Skeletal muscle cell (primary cell): ENCODE results near the gene ELP2.
"Not testable (repeated sequence)": the region's sequence is repeated elsewhere in the genome, so short reads cannot be mapped to it uniquely, and the experiment has no call there.

Experiments used
- DNase-seq: peaks from one replicate; pipeline ENCODE4 v3.0.0-alpha.2; 2010; ENCODE audit warnings: low read depth
- H3K4me3 ChIP-seq: 2 replicates; pipeline ENCODE4 v1.5.1; 2011; ENCODE audit warnings: low read depth, mild to moderate bottlenecking, control low read depth, low read length, moderate library complexity

The ELP2 gene

DNA sequence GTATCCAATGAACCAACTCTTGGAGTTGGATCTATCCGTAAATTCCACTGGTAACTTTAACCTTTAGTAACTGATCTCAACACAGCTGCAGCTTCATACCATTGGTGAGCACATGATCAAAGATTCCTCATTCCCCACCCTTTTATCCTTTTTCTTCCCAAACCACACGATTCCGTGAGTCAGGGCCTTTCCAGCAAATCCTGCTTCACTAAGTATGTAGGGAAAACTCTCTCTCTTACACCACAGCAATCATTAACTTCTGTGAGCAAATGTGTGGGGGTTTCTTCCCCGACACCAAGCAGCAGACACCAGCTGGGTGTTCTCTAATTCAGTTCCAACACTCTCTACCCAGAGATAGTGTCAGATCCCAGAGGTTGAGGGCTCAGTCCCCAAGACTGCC lies 23.5 kb downstream of the ELP2 start:
- H3K4me3 ChIP-seq, result no peak overlapping the region
- peak; percentile 32 for DNase-seq

GRCh38 chr18:36153771-36154170 lies 24.1 kb downstream of the ELP2 start:
- H3K4me3 ChIP-seq, result no peak overlapping the region
- DNase-seq, result no peak

GRCh38 chr18:36155851-36156757 lies 26.4 kb downstream of the ELP2 start:
- no peak overlapping the region for H3K4me3 ChIP-seq
- no peak for DNase-seq

DNA sequence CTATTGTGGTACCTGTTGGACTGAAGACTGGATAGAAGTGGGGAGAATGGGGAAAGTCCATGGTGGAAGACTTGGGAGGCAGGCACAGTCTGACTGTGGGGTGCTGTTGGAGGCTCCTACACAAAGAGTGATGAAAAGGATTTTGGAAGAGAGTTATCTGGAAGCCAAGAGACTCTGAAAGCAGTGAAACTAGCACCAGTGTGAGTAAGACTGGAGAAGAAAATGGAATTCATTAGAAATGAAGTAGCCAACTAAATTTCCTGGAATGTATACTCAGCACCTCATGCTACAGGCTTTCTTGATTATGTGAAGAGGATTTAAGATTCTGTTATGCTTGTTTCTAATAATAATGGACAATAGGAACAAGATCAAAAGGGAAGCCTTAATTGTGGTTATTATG lies 27.7 kb downstream of the ELP2 start:
- no peak overlapping the region for H3K4me3 ChIP-seq
- DNase-seq, result no peak

DNA sequence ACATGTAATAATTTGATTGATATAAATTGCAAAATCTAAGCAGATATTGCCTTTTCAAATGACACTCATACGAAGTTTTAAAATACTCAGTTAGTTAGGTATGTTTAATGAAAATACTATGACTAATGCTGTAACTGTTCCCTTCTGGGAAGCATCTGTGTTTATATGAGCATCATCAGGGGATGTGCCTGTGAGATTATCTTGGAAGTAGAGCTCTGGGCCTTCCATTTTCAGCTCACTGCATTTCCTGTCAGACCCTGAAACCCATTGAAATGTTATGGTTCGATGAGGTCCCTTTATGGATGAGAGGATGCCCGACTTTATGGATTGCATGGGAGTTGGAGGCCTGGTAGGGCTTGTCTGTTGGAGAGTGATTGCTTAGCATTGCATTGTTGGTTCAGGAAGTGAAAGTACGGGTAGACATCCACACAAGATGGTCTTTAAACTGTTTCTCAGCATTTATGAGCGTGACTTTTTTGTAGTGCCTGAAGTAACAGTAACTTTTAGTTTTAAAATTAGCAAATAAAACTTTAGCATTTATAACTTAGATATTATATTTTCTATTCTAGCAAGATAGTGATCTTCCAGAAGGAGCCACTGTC lies 28.7 kb downstream of the ELP2 start:
- DNase-seq, result peak; percentile 57
- H3K4me3 ChIP-seq, result no peak overlapping the region

DNA sequence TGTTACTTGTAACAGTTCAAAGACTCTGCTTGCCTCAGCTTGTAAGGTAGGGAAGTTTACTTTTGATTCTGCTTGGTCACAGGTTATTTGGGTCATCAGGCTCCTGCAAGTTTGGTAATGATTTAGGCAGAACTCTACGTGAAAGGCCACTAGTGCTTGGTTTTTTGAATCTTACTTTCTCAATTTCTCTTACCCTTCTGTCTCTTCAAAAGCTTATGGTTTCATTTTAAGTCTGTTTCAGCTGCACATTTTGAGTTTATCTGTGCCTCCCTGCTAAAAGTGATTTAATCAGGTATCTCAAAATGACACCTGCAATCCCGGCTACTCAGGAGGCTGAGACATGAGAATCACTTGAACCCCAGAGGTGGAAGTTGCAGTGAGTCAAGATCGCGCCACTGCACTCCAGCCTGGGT lies 31.3 kb downstream of the ELP2 start:
- no peak overlapping the region for H3K4me3 ChIP-seq
- DNase-seq, result no peak

- no peak overlapping the region for H3K4me3 ChIP-seq
- no peak for DNase-seq
These were observed 33.3 kb downstream of the ELP2 start for GRCh38 chr18:36162981-36163380.

DNA sequence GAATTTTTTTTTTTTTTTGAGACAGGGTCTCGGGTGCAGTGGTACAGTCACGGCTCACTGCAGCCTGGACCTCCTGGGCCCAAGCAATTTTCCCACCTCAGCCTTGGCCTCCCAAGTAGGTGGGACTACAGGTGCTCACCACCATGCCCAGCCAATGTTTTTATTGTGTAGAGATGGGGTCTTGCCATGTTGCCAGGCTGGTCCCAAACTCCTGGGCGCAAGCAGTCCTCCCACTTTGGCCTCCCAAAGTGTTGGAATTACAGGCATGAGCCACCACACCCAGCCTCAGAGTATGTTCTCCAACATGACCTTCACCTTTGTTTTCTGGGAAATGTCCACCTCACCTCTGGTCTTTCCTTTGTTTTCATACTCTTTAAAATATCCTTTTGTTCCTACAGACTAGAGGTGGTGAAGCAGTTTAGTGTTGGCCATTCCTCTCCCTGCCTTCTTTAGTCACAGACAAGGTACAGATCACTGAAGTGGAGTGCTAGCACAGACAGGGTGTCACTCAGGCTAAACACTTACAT lies 38.1 kb downstream of the ELP2 start:
- no peak for DNase-seq
- H3K4me3 ChIP-seq, result no peak overlapping the region

GRCh38 chr18:36168296-36168695 lies 38.6 kb downstream of the ELP2 start:
- not testable (repeated sequence) for DNase-seq, H3K4me3 ChIP-seq

DNA sequence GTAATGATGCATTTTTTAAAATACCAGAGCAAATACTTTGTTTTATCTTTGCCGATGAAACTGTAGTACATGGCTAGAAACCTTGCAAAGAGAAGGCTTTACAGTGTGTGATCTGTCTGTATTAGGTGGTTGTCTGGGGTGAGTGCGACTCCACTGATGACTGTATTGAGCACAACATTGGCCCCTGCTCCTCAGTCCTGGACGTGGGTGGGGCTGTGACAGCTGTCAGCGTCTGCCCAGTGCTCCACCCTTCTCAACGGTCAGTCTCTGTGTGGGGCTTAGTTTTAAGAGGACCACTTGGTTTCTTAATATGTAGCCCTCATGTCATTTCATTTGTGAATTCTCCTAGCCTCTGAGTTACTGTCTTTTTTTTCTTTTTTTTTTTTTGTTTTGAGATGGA lies 40.2 kb downstream of the ELP2 start:
- no peak overlapping the region for H3K4me3 ChIP-seq
- no peak for DNase-seq

DNA sequence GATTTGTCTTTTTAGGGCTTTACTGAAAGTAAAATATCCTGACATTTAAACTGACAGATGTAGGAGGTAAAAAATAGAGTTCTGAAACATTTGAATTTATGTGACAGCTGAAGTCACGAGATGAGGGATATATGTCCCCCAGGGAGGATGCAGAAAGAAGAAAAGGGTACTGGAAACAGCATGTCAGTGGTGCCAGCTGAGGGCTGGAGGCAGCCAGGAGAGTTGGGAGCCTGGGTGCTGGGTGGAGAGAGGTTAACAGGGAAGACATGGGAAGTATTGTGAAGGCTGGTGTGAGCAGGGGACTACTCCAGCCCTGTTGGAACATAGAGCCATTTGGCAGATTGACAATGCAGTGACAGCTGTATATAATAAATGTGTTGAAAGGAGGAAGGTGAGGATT lies 45.8 kb downstream of the ELP2 start:
- H3K4me3 ChIP-seq, result no peak overlapping the region
- DNase-seq, result no peak

DNA sequence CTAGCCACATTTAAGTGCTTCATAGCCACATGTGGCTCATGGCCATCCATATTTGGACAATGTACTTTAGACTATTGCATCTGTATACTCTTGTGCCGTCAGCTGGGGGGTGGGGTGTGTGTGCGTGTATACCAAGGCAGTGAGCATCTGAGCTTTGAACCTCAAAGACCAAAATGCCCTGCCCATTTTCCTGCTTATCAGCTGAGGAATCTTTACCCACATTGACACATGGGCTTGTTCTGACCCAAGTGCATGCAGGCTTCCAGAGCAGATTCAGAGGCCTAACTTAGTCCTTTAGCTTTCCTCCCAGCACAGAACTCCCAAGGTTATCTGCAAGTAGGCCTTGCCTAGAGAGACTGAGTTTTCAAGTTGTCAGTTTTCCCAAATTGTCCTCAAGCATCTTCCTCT lies 46.5 kb downstream of the ELP2 start:
- no peak overlapping the region for H3K4me3 ChIP-seq
- DNase-seq, result no peak

- no peak overlapping the region for H3K4me3 ChIP-seq
- no peak for DNase-seq
These were observed 47.0 kb downstream of the ELP2 start for GRCh38 chr18:36176711-36177110.

GRCh38 chr18:36177913-36178312 lies 48.2 kb downstream of the ELP2 start:
- no peak overlapping the region for H3K4me3 ChIP-seq
- no peak for DNase-seq

DNA sequence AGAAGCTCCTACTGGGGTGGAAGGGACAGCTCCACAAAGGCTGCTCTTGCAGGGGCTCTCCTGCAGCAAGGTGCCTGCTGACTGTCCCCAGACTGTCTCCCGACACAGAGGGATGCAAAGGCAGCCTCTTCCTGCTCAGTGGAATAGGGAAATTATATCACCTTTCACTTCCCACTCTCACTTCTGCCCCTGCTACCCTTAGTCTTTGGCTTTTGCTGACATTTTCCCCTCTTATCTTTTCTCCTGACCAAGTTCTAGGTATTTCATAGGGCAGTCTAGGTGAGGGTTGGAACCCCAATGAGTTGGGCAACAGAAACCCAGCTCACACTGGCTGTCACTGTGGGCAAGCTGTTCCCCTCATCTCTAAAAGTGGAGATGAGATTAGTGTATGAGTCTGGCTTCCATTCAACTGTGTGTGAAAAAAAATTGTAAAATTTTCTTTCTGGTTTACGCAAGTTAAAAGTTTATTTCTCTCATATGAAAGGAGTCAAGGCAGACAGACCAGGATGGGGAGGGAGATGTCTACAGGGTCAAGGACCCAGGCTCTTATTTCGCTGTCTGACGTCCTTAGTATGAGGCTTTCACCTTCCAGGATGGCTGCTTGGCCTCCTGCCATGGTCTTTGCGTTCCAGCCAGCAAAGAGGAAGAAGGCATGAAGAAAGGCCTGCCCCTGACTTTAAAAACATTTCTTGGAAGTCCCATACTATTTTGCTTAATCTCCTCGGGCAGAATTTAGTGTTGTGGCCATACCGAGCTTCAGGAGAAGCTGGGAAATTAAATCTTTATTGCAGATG lies 50.1 kb downstream of the ELP2 start:
- peak; percentile 90 for DNase-seq
- no peak overlapping the region for H3K4me3 ChIP-seq

DNA sequence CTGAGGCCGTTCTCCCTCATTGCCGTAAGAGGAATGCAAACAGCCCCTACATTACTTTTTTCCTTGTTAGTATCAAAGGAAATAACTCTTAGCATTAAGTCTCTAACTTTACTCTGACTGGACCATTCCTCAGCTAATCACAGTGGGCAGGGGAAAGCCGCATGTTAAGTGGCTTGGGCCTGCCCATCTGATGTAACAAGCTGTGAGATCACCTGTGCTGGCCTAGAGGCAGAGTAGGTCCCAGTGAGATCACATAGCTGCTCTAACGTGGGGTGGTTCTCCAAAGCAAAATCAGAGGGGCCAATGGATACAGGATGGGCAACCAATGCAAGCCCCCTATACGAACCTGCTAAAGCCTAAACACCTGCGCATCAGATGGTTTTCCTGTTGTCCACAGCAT lies 51.7 kb downstream of the ELP2 start:
- no peak for DNase-seq
- H3K4me3 ChIP-seq, result no peak overlapping the region

- DNase-seq, result no peak
- H3K4me3 ChIP-seq, result no peak overlapping the region
These were observed 52.3 kb downstream of the ELP2 start for GRCh38 chr18:36181898-36182506.

DNA sequence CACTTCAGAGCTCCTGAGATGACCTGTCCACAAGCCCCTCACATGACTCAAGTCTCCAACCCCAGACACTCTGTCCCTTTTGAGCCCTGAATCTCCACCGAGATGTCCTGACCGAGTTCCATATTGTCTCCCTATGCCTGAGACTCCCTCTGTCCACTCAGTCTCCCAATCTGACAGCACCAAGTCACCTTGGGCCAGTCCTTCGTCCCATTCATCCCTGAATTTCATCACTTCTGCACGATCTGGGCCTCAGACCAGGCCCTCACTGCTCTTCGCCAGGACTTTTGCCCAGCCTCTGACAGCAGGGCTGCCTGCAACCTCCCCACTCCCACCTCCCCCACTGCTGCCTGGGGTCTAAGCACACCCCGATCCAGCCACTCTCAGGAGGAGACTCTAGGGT lies 53.3 kb downstream of the ELP2 start:
- DNase-seq, result no peak
- H3K4me3 ChIP-seq, result no peak overlapping the region

DNA sequence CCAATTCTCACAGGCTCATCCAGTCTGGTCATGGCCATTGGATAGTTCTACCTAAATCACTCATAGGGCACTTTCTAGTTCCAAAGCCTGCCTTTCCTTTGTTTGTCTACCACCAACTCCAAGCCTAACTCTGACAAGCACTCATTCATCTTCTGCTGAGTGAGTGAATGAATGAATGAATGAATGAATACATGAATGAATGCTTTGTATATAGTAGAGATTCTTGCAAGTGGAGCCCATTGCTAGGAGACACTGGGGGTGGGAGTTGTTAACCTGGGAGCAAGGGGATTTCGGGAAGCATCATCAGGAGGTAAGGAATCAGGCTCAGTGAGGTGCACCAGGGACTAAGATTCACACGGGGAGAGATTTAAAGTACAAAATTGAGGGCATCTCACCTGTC lies 54.3 kb downstream of the ELP2 start:
- no peak overlapping the region for H3K4me3 ChIP-seq
- no peak for DNase-seq

- DNase-seq, result no peak
These were observed 55.5 kb downstream of the ELP2 start for GRCh38 chr18:36185157-36185556.

More at GRCh38 chr18:36185157-36185556, 55.5 kb downstream of the ELP2 start:
- no peak overlapping the region for H3K4me3 ChIP-seq
